WTC11 (cell line): Measurements from ENCODE around the gene PCSK7. TPM values are rescaled to one million over a fixed set of nuclear protein-coding genes. Genes with fewer than 3 reads are reported as not detected.

Experiments used
- ATAC-seq: fragments of 200-7000 bp; cut with Tn5 transposase; 2 replicates; pipeline ENCODE4 v1.10.0; 2021; ENCODE audit warnings: mild to moderate bottlenecking, moderate library complexity
- CTCF ChIA-PET: fragments of 300-600 bp; sonication (Branson Sonifier 250); formaldehyde crosslinking; loops from one replicate; lab custom pipeline; 2021; ENCODE audit warnings: antibody characterized with exemption; lab: Charles Lee
- POLR2A ChIA-PET: fragments of 350-600 bp; sonication (Branson Sonifier 250); formaldehyde crosslinking; loops from one replicate; lab custom pipeline; 2021; ENCODE audit warnings: antibody characterized with exemption; lab: Charles Lee
- DNase-seq: peaks from one replicate; pipeline ENCODE4 v3.0.0; 2021; ENCODE audit warnings: low spot score
- H3K27ac Mint-ChIP-seq: 2 replicates; pipeline ENCODE4 v1.8.0; 2021; ENCODE audit warnings: mixed read lengths
- H3K27me3 Mint-ChIP-seq: 2 replicates; pipeline ENCODE4 v1.8.0; 2021; ENCODE audit warnings: low read depth, mild to moderate bottlenecking, moderate library complexity, mixed read lengths
- H3K36me3 Mint-ChIP-seq: 2 replicates; pipeline ENCODE4 v1.8.0; 2021; ENCODE audit warnings: mixed read lengths
- H3K4me1 Mint-ChIP-seq: 2 replicates; pipeline ENCODE4 v1.8.0; 2022; ENCODE audit warnings: mixed read lengths
- H3K4me3 Mint-ChIP-seq: 2 replicates; pipeline ENCODE4 v1.8.0; 2021; ENCODE audit warnings: mild to moderate bottlenecking, moderate library complexity, mixed read lengths
- H3K9me3 Mint-ChIP-seq: 2 replicates; pipeline ENCODE4 v1.8.0; 2021; ENCODE audit warnings: mixed read lengths
- ARID4B ChIP-seq: sonication (generic); formaldehyde crosslinking; IDR thresholded peaks from 2 replicates; pipeline ENCODE4 v1.8.0; 2023; ENCODE audit warnings: missing genetic modification reagents, mild to moderate bottlenecking, borderline replicate concordance
- ATF6 ChIP-seq: sonication (generic); formaldehyde crosslinking; IDR thresholded peaks from 2 replicates; pipeline ENCODE4 v1.8.1; 2023; ENCODE audit warnings: mild to moderate bottlenecking, missing genetic modification reagents
- E2F5 ChIP-seq: sonication (generic); formaldehyde crosslinking; IDR thresholded peaks from 2 replicates; pipeline ENCODE4 v1.8.1; 2022; ENCODE audit warnings: mild to moderate bottlenecking, moderate library complexity, missing genetic modification reagents
- IRF2 ChIP-seq: sonication (generic); formaldehyde crosslinking; IDR thresholded peaks from 2 replicates; pipeline ENCODE4 v1.8.0; 2022; ENCODE audit warnings: low read depth, missing genetic modification reagents, borderline replicate concordance
- NFYB ChIP-seq: sonication (generic); formaldehyde crosslinking; conservative IDR thresholded peaks from 2 replicates; pipeline ENCODE4 v1.8.0; 2022; ENCODE audit warnings: low read depth, missing genetic modification reagents
- OVOL2 ChIP-seq: fragments of 250-450 bp; sonication (Bioruptor Pico); IDR thresholded peaks from 2 replicates; pipeline ENCODE4 v1.9.0; 2021; ENCODE audit warnings: mild to moderate bottlenecking, borderline replicate concordance
- PREB ChIP-seq: sonication (generic); formaldehyde crosslinking; IDR thresholded peaks from 2 replicates; pipeline ENCODE4 v1.8.1; 2022; ENCODE audit warnings: mild to moderate bottlenecking, missing genetic modification reagents, moderate library complexity, borderline replicate concordance
- PRRX2 ChIP-seq: fragments of 250-450 bp; sonication (Bioruptor Pico); IDR thresholded peaks from 2 replicates; pipeline ENCODE4 v1.8.0; 2021; ENCODE audit warnings: mild to moderate bottlenecking
- SMAD4 ChIP-seq: sonication (generic); formaldehyde crosslinking; IDR thresholded peaks from 2 replicates; pipeline ENCODE4 v1.8.0; 2022; ENCODE audit warnings: mild to moderate bottlenecking, missing genetic modification reagents
- TP53 ChIP-seq: sonication (generic); formaldehyde crosslinking; IDR thresholded peaks from 2 replicates; pipeline ENCODE4 v1.8.1; 2023; ENCODE audit warnings: mild to moderate bottlenecking, missing genetic modification reagents
- USF1 ChIP-seq: sonication (generic); formaldehyde crosslinking; IDR thresholded peaks from 2 replicates; pipeline ENCODE4 v1.8.0; 2022; ENCODE audit warnings: mild to moderate bottlenecking, missing genetic modification reagents
- ZBTB43 ChIP-seq: sonication (generic); formaldehyde crosslinking; IDR thresholded peaks from 2 replicates; pipeline ENCODE4 v1.8.1; 2023; ENCODE audit warnings: mild to moderate bottlenecking, missing genetic modification reagents
- ZNF219 ChIP-seq: sonication (generic); formaldehyde crosslinking; IDR thresholded peaks from 2 replicates; pipeline ENCODE4 v1.8.0; 2023; ENCODE audit warnings: missing genetic modification reagents, mild to moderate bottlenecking, borderline replicate concordance
- total RNA-seq: library from RNA; stranded (reverse); gene quantifications from 3 replicates; pipeline ENCODE4 v1.2.3, GENCODE V29; 2021
- TF ChIP-seq, protein P1 (sequence below): sonication (generic); formaldehyde crosslinking; IDR thresholded peaks from 2 replicates; pipeline ENCODE4 v1.8.0; 2022; ENCODE audit warnings: mild to moderate bottlenecking, missing genetic modification reagents
- TF ChIP-seq, protein P2 (sequence below): fragments of 200-600 bp; IDR thresholded peaks from 2 replicates; pipeline ENCODE4 v1.8.0; 2022; ENCODE audit warnings: antibody characterized with exemption
- TF ChIP-seq, protein P3 (sequence below): sonication (generic); formaldehyde crosslinking; IDR thresholded peaks from 2 replicates; pipeline ENCODE4 v1.8.0; 2023; ENCODE audit warnings: mild to moderate bottlenecking, missing genetic modification reagents

Gene PCSK7
- total RNA-seq, 1 experiment from 2014 or later = 48.9 TPM

GRCh38 chr11:117201658-117202305 lies 30.1 kb downstream of the PCSK7 start (continued):
- TF ChIP-seq NFYB (CRISPR knock-in tag) (no peak), OVOL2 (no peak), ATF6 (CRISPR knock-in tag) (no peak), PREB (CRISPR knock-in tag) (no peak), ZBTB43 (CRISPR knock-in tag) (no peak), USF1 (no peak), ARID4B (no peak), IRF2 (CRISPR knock-in tag) (no peak), TP53 (no peak)
- TF ChIP-seq, protein P1, sequence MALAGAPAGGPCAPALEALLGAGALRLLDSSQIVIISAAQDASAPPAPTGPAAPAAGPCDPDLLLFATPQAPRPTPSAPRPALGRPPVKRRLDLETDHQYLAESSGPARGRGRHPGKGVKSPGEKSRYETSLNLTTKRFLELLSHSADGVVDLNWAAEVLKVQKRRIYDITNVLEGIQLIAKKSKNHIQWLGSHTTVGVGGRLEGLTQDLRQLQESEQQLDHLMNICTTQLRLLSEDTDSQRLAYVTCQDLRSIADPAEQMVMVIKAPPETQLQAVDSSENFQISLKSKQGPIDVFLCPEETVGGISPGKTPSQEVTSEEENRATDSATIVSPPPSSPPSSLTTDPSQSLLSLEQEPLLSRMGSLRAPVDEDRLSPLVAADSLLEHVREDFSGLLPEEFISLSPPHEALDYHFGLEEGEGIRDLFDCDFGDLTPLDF (CRISPR knock-in tag) = no peak

- Mint-ChIP-seq H3K4me1 (peaks cover 36% of the 10 kb centered on the region), H3K4me3 (peak overlapping the region; percentile 32), H3K27ac (no peak overlapping the region), H3K27me3 (no peaks in the 10 kb centered on the region; the same call in 1 of the 2 replicates), H3K36me3 (peaks cover 7% of the 10 kb centered on the region), H3K9me3 (no peaks in the 10 kb centered on the region)
- ATAC-seq = no peak
- DNase-seq = no peak
- ChIA-PET POLR2A (interaction anchor here (1.0 to 2.0 kb wide), 3 partner anchors 16 to 22 kb away, joined by 3 to 10 read pairs (median 5); partner anchors contain the start of gene SIDT2), CTCF (interaction anchor here (0.6 to 1.3 kb wide), 5 partner anchors 17 to 63 kb away, joined by 3 to 5 read pairs (median 3); no protein-coding TSS in a partner anchor)
- no peak for TF ChIP-seq E2F5 (CRISPR knock-in tag)
- TF ChIP-seq, protein P2, sequence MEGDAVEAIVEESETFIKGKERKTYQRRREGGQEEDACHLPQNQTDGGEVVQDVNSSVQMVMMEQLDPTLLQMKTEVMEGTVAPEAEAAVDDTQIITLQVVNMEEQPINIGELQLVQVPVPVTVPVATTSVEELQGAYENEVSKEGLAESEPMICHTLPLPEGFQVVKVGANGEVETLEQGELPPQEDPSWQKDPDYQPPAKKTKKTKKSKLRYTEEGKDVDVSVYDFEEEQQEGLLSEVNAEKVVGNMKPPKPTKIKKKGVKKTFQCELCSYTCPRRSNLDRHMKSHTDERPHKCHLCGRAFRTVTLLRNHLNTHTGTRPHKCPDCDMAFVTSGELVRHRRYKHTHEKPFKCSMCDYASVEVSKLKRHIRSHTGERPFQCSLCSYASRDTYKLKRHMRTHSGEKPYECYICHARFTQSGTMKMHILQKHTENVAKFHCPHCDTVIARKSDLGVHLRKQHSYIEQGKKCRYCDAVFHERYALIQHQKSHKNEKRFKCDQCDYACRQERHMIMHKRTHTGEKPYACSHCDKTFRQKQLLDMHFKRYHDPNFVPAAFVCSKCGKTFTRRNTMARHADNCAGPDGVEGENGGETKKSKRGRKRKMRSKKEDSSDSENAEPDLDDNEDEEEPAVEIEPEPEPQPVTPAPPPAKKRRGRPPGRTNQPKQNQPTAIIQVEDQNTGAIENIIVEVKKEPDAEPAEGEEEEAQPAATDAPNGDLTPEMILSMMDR = no peak
- no peak; the same call in 1 of the 2 replicates for TF ChIP-seq PRRX2 (CRISPR knock-in tag)
- TF ChIP-seq SMAD4 (CRISPR knock-in tag) = no peak
- TF ChIP-seq ZNF219 (CRISPR knock-in tag) = no peak
- TF ChIP-seq, protein P3, sequence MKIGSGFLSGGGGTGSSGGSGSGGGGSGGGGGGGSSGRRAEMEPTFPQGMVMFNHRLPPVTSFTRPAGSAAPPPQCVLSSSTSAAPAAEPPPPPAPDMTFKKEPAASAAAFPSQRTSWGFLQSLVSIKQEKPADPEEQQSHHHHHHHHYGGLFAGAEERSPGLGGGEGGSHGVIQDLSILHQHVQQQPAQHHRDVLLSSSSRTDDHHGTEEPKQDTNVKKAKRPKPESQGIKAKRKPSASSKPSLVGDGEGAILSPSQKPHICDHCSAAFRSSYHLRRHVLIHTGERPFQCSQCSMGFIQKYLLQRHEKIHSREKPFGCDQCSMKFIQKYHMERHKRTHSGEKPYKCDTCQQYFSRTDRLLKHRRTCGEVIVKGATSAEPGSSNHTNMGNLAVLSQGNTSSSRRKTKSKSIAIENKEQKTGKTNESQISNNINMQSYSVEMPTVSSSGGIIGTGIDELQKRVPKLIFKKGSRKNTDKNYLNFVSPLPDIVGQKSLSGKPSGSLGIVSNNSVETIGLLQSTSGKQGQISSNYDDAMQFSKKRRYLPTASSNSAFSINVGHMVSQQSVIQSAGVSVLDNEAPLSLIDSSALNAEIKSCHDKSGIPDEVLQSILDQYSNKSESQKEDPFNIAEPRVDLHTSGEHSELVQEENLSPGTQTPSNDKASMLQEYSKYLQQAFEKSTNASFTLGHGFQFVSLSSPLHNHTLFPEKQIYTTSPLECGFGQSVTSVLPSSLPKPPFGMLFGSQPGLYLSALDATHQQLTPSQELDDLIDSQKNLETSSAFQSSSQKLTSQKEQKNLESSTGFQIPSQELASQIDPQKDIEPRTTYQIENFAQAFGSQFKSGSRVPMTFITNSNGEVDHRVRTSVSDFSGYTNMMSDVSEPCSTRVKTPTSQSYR (CRISPR knock-in tag) = no peak
Observed at GRCh38 chr11:117200813-117201657, 30.8 kb downstream of the PCSK7 start.
